Lower leg skin (tissue), 3 donors: ENCODE results near the gene ASIC4.

Experiments
- CTCF ChIP-seq, 3 donors: fragments of 450-650 bp; IDR thresholded peaks; one replicate each; pipeline ENCODE4 v1.5.1; 2016; ENCODE audit warnings: antibody characterized with exemption in 3 of 3, mild to moderate bottlenecking in 3 of 3, moderate library complexity in 2 of 3
- POLR2A ChIP-seq, 2 donors: fragments of 450-650 bp; IDR thresholded peaks; one replicate each; pipeline ENCODE4 v1.6.1; 2016 to 2017; ENCODE audit warnings: antibody characterized with exemption in 2 of 2, mild to moderate bottlenecking in 1 of 2, moderate library complexity in 1 of 2

DNA sequence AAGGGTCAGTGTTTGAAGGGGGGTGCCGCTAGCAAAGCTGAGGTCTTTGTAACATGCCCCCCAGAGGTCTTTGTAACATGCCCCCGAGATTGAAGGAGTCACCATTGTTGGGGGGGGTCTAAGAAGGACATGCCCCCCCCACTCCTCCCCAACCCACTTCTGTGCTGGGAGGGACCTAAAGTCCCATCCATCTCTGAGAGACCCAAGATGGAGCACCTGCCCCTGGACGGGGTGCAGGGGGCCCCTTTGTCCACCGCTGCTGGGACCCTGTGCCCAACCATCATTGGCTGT lies 5.9 kb upstream of the ASIC4 start:
- TF ChIP-seq CTCF (IDR thresholded peaks at IDR 0.05) (no peak), POLR2A (IDR thresholded peaks at IDR 0.05) (no peak)
